Keratinocyte (primary cell): ENCODE data around the gene EFEMP1. TPM values are rescaled to one million over a fixed set of nuclear protein-coding genes. Genes with fewer than 3 reads are reported as not detected.

Source experiments
- DNase-seq: peaks from one replicate; pipeline ENCODE4 v3.0.0-alpha.2; 2011; ENCODE audit warnings: low read depth, missing footprints, low spot score
- FAIRE-seq: peaks from 2 replicates; lab custom pipeline; 2011; peaks lifted over from hg19 to GRCh38; lab: Jason Lieb, UNC
- H2AFZ ChIP-seq: 2 replicates; pipeline ENCODE4 v1.6.0; 2012; ENCODE audit warnings: low read length, control low read depth, inconsistent platforms; ENCODE audit not compliant: control insufficient read depth
- H3K27ac ChIP-seq: 2 replicates; pipeline ENCODE4 v1.5.1; 2011; ENCODE audit warnings: low read length; ENCODE audit not compliant: control insufficient read depth, insufficient read depth
- H3K27me3 ChIP-seq: 3 replicates; pipeline ENCODE4 v1.6.0; 2011; ENCODE audit warnings: low read length; ENCODE audit not compliant: control insufficient read depth, insufficient read depth; ENCODE audit errors: extremely low read depth
- H3K36me3 ChIP-seq, 2 experiments: 2 replicates in 1 of 2; 3 replicates in 1 of 2; pipeline ENCODE4 v1.5.1; 2011; ENCODE audit warnings: low read length in 2 of 2, mild to moderate bottlenecking in 1 of 2; ENCODE audit not compliant: control insufficient read depth in 2 of 2, insufficient read depth in 2 of 2; ENCODE audit errors: extremely low read depth in 1 of 2
- H3K4me1 ChIP-seq: 3 replicates; pipeline ENCODE4 v1.5.1; 2011; ENCODE audit warnings: low read length; ENCODE audit not compliant: control insufficient read depth, insufficient read depth; ENCODE audit errors: extremely low read depth
- H3K4me2 ChIP-seq: 3 replicates; pipeline ENCODE4 v1.6.0; 2011; ENCODE audit warnings: low read depth, low read length; ENCODE audit not compliant: control insufficient read depth, insufficient read depth; ENCODE audit errors: extremely low read depth
- H3K4me3 ChIP-seq, 3 experiments: fragments of 200-600 bp in 1 of 3; sonication (generic) in 1 of 3; 2 replicates in 2 of 3; 3 replicates in 1 of 3; pipeline ENCODE4 v1.5.1; 2011 to 2016; ENCODE audit warnings: low read length in 3 of 3, mild to moderate bottlenecking in 3 of 3, control low read depth in 2 of 3, inconsistent platforms in 1 of 3, low read depth in 1 of 3, mixed read lengths in 1 of 3, mixed run types in 1 of 3, moderate library complexity in 1 of 3; ENCODE audit not compliant: control insufficient read depth in 2 of 3, insufficient read depth in 2 of 3; ENCODE audit errors: extremely low read depth in 1 of 3
- H3K79me2 ChIP-seq: 2 replicates; pipeline ENCODE4 v1.6.0; 2012; ENCODE audit warnings: low read length; ENCODE audit not compliant: control insufficient read depth, insufficient read depth
- H3K9ac ChIP-seq: 3 replicates; pipeline ENCODE4 v1.6.0; 2011; ENCODE audit warnings: low read length; ENCODE audit not compliant: control insufficient read depth, insufficient read depth; ENCODE audit errors: extremely low read depth
- H3K9me1 ChIP-seq: 3 replicates; pipeline ENCODE4 v1.6.0; 2011; ENCODE audit warnings: low read length; ENCODE audit not compliant: control insufficient read depth, insufficient read depth; ENCODE audit errors: extremely low read depth
- H3K9me3 ChIP-seq: 2 replicates; pipeline ENCODE4 v1.5.1; 2012; ENCODE audit warnings: low read depth, low read length; ENCODE audit not compliant: control insufficient read depth
- H4K20me1 ChIP-seq: 3 replicates; pipeline ENCODE4 v1.6.0; 2011; ENCODE audit warnings: low read length; ENCODE audit not compliant: control insufficient read depth, insufficient read depth; ENCODE audit errors: extremely low read depth
- EZH2 ChIP-seq: IDR thresholded peaks from one replicate; pipeline ENCODE4 v1.6.1; 2012; ENCODE audit warnings: inconsistent platforms, mild to moderate bottlenecking, low read length, moderate library complexity
- dilution Hi-C: fragments of 300-500 bp; cut with MboI; formaldehyde crosslinking; loops from one replicate; pipeline ENCODE4 v1.7.0; 2020; ENCODE audit warnings: low sequenced_read_pairs; ENCODE audit not compliant: extremely low pct_ligation_motif_present
- polyA plus RNA-seq, 5 experiments: library from polyadenylated mRNA; depleted of rRNA in 3 of 5; stranded (reverse) in 3 of 5; stranded (forward) in 1 of 5; unstranded in 1 of 5; fragments of >200 nt; gene quantifications; 1 replicate in 1 of 5; 2 replicates in 3 of 5; 3 replicates in 1 of 5; pipeline versions ENCODE4 v1.2.1 to v1.2.3, GENCODE V29; 2011 to 2012; ENCODE audit warnings: missing spikeins in 2 of 5, low read depth in 1 of 5, low replicate concordance in 1 of 5
- TF ChIP-seq, protein P1 (sequence below), 3 experiments: IDR thresholded peaks in 1 of 3; conservative IDR thresholded peaks in 1 of 3; optimal IDR thresholded peaks in 1 of 3; 2 replicates in 2 of 3; 3 replicates in 1 of 3; pipeline versions ENCODE3 to v1.5.1; 2011; ENCODE audit warnings: low read length in 3 of 3, mild to moderate bottlenecking in 3 of 3, moderate library complexity in 2 of 3, control low read depth in 1 of 3, inconsistent platforms in 1 of 3; ENCODE audit not compliant: insufficient read depth in 2 of 3; ENCODE audit errors: extremely low read depth in 1 of 3

The EFEMP1 gene
- polyA plus RNA-seq, 1 donor (not counting 4 experiments of a cell fraction or from before 2014, with no cell fraction given) = 234 TPM

GRCh38 chr2:55965966-55966365, 42.4 kb upstream of the EFEMP1 start:
- Histone ChIP-seq H2AFZ (no peak overlapping the region), H3K4me2 (no peak overlapping the region)

DNA sequence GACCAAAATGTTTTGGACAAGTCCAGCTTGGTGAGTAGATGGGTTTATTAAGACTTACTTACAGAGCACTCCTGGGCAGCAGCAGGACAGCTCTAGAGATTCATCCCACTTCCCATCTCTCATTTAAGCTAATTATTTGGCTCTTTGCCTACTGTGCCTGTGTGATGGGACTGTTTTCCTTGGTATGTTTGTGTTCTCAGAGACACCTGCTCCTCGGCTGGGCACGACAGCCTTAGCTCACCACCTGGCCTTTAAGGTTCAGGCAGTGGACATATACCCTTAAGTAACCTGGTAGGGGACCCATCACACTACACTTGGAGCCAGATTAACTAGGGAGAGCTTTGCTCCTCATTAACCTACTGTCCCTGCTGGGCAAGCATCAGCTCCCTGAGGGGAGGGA, 41.7 kb upstream of the EFEMP1 start:
- FAIRE-seq = no peak
- Histone ChIP-seq H3K9me3 (no peaks in the 10 kb centered on the region), H3K9me1 (no peaks in the 10 kb centered on the region), H3K27me3 (no peaks in the 10 kb centered on the region), H3K36me3 (no peaks in the 10 kb centered on the region), H3K27ac (no peak overlapping the region), H2AFZ (no peak overlapping the region), H3K9ac (no peak overlapping the region), H3K4me2 (no peak overlapping the region), H3K79me2 (no peaks in the 10 kb centered on the region), H3K4me1 (no peaks in the 10 kb centered on the region), H4K20me1 (no peaks in the 10 kb centered on the region), H3K4me3 (no peak overlapping the region)
- no peak for DNase-seq
- dilution Hi-C loops = no loop called here
- TF ChIP-seq, protein P1, sequence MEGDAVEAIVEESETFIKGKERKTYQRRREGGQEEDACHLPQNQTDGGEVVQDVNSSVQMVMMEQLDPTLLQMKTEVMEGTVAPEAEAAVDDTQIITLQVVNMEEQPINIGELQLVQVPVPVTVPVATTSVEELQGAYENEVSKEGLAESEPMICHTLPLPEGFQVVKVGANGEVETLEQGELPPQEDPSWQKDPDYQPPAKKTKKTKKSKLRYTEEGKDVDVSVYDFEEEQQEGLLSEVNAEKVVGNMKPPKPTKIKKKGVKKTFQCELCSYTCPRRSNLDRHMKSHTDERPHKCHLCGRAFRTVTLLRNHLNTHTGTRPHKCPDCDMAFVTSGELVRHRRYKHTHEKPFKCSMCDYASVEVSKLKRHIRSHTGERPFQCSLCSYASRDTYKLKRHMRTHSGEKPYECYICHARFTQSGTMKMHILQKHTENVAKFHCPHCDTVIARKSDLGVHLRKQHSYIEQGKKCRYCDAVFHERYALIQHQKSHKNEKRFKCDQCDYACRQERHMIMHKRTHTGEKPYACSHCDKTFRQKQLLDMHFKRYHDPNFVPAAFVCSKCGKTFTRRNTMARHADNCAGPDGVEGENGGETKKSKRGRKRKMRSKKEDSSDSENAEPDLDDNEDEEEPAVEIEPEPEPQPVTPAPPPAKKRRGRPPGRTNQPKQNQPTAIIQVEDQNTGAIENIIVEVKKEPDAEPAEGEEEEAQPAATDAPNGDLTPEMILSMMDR (optimal IDR thresholded peaks at IDR 0.05 in 1 of 3, IDR thresholded peaks at IDR 0.05 in 1 of 3, conservative IDR thresholded peaks at IDR 0.05 in 1 of 3; ENCODE audit: extremely low read depth in 1 of 3, insufficient read depth in 2 of 3, low read length in 3 of 3) = no peak
- TF ChIP-seq EZH2 = no peak

More at GRCh38 chr2:55965966-55966365, 42.4 kb upstream of the EFEMP1 start:
- no peaks in the 10 kb centered on the region for H3K9me1 ChIP-seq
- dilution Hi-C loops = no loop called here
- no peak overlapping the region for H3K9ac ChIP-seq
- no peak overlapping the region for H3K4me3 ChIP-seq
- no peaks in the 10 kb centered on the region for H3K27me3 ChIP-seq
- no peaks in the 10 kb centered on the region for H3K36me3 ChIP-seq
- no peaks in the 10 kb centered on the region for H3K79me2 ChIP-seq
- FAIRE-seq = no peak
- H3K4me1 ChIP-seq = no peaks in the 10 kb centered on the region
- TF ChIP-seq, protein P1 (optimal IDR thresholded peaks at IDR 0.05 in 1 of 3, IDR thresholded peaks at IDR 0.05 in 1 of 3, conservative IDR thresholded peaks at IDR 0.05 in 1 of 3; ENCODE audit: extremely low read depth in 1 of 3, insufficient read depth in 2 of 3, low read length in 3 of 3) = no peak
- TF ChIP-seq EZH2 = no peak
- no peaks in the 10 kb centered on the region for H4K20me1 ChIP-seq
- no peak for DNase-seq
- no peaks in the 10 kb centered on the region for H3K9me3 ChIP-seq
- no peak overlapping the region for H3K27ac ChIP-seq
